Measurements from ENCODE around the gene ATP10A. TPM values are rescaled to one million over a fixed set of nuclear protein-coding genes. Genes with fewer than 3 reads are reported as not detected.
A peak's percentile ranks its signal among the peaks of the same experiment; 100 is the strongest.

The ATP10A gene
- total RNA-seq, 2 donors from 2014 or later, result 28.6 to 36.8 TPM

GRCh38 chr15:25847051-25847450, 16.1 kb downstream of the ATP10A start:
- no peak for DNase-seq
- Mint-ChIP-seq H3K36me3 (ENCODE audit: low read depth) (peaks cover 2% of the 10 kb centered on the region), H3K27me3 (no peaks in the 10 kb centered on the region), H3K27ac (peak overlapping the region; percentile 62), H3K4me3 (no peak overlapping the region), H3K4me1 (peaks cover 45% of the 10 kb centered on the region)
- no peak for ATAC-seq
- no peaks in the 10 kb centered on the region for H3K9me3 ChIP-seq (ENCODE audit: control insufficient read depth, low read length, poor library complexity, severe bottlenecking)

- Mint-ChIP-seq H3K36me3 (ENCODE audit: low read depth) (peaks cover 2% of the 10 kb centered on the region), H3K4me3 (peak overlapping the region; percentile 71), H3K27me3 (no peaks in the 10 kb centered on the region), H3K4me1 (peaks cover 41% of the 10 kb centered on the region), H3K27ac (peak overlapping the region; percentile 62)
- no peaks in the 10 kb centered on the region for H3K9me3 ChIP-seq (ENCODE audit: control insufficient read depth, low read length, poor library complexity, severe bottlenecking)
- ATAC-seq, result peak; percentile 65
- no peak for DNase-seq
Measured at GRCh38 chr15:25846377-25846776, 16.8 kb downstream of the ATP10A start.

GRCh38 chr15:25844981-25845680, 18.0 kb downstream of the ATP10A start:
- Mint-ChIP-seq H3K4me1 (peaks cover 36% of the 10 kb centered on the region), H3K27ac (no peak overlapping the region), H3K4me3 (peak overlapping the region; percentile 79), H3K36me3 (ENCODE audit: low read depth) (peaks cover 2% of the 10 kb centered on the region), H3K27me3 (no peaks in the 10 kb centered on the region)
- ATAC-seq (no peak), DNase-seq (no peak)
- H3K9me3 ChIP-seq (ENCODE audit: control insufficient read depth, low read length, poor library complexity, severe bottlenecking), result no peaks in the 10 kb centered on the region

GRCh38 chr15:25844542-25844941, 18.6 kb downstream of the ATP10A start:
- Mint-ChIP-seq H3K27ac (no peak overlapping the region), H3K4me1 (peaks cover 35% of the 10 kb centered on the region), H3K36me3 (ENCODE audit: low read depth) (peaks cover 2% of the 10 kb centered on the region), H3K27me3 (no peaks in the 10 kb centered on the region), H3K4me3 (no peak overlapping the region)
- DNase-seq (no peak), ATAC-seq (no peak)
- no peaks in the 10 kb centered on the region for H3K9me3 ChIP-seq (ENCODE audit: control insufficient read depth, low read length, poor library complexity, severe bottlenecking)

- H3K27me3 Mint-ChIP-seq, result no peaks in the 10 kb centered on the region
- ATAC-seq (no peak), DNase-seq (no peak)
- H3K4me3 Mint-ChIP-seq, result no peak overlapping the region
- no peaks in the 10 kb centered on the region for H3K9me3 ChIP-seq (ENCODE audit: control insufficient read depth, low read length, poor library complexity, severe bottlenecking)
- no peak overlapping the region for H3K27ac Mint-ChIP-seq
- peaks cover 35% of the 10 kb centered on the region for H3K4me1 Mint-ChIP-seq
- no peaks in the 10 kb centered on the region for H3K36me3 Mint-ChIP-seq (ENCODE audit: low read depth)
Measured at GRCh38 chr15:25844076-25844475, 19.1 kb downstream of the ATP10A start.

- ATAC-seq (no peak), DNase-seq (no peak)
- Mint-ChIP-seq H3K4me3 (no peak overlapping the region), H3K36me3 (ENCODE audit: low read depth) (no peaks in the 10 kb centered on the region), H3K4me1 (peaks cover 28% of the 10 kb centered on the region), H3K27me3 (no peaks in the 10 kb centered on the region), H3K27ac (peak overlapping the region; percentile 32)
- H3K9me3 ChIP-seq (ENCODE audit: control insufficient read depth, low read length, poor library complexity, severe bottlenecking), result no peaks in the 10 kb centered on the region
Measured at GRCh38 chr15:25839638-25840156, 23.4 kb downstream of the ATP10A start.

- no peak overlapping the region for H3K27ac Mint-ChIP-seq
- H3K9me3 ChIP-seq (ENCODE audit: control insufficient read depth, low read length, poor library complexity, severe bottlenecking), result no peaks in the 10 kb centered on the region
- no peaks in the 10 kb centered on the region for H3K36me3 Mint-ChIP-seq (ENCODE audit: low read depth)
- no peaks in the 10 kb centered on the region for H3K27me3 Mint-ChIP-seq
- H3K4me1 Mint-ChIP-seq, result peaks cover 28% of the 10 kb centered on the region
- DNase-seq (no peak), ATAC-seq (no peak)
- no peak overlapping the region for H3K4me3 Mint-ChIP-seq
Measured at GRCh38 chr15:25838871-25839195, 24.3 kb downstream of the ATP10A start.

- ATAC-seq (no peak), DNase-seq (no peak)
- Mint-ChIP-seq H3K36me3 (ENCODE audit: low read depth) (no peaks in the 10 kb centered on the region), H3K27me3 (no peaks in the 10 kb centered on the region), H3K4me3 (no peak overlapping the region), H3K27ac (no peak overlapping the region), H3K4me1 (peaks cover 27% of the 10 kb centered on the region)
- no peaks in the 10 kb centered on the region for H3K9me3 ChIP-seq (ENCODE audit: control insufficient read depth, low read length, poor library complexity, severe bottlenecking)
Measured at GRCh38 chr15:25838191-25838870, 24.8 kb downstream of the ATP10A start.

- no peaks in the 10 kb centered on the region for H3K9me3 ChIP-seq (ENCODE audit: control insufficient read depth, low read length, poor library complexity, severe bottlenecking)
- H3K27ac Mint-ChIP-seq, result no peak overlapping the region
- no peaks in the 10 kb centered on the region for H3K27me3 Mint-ChIP-seq
- no peak overlapping the region for H3K4me3 Mint-ChIP-seq
- peaks cover 16% of the 10 kb centered on the region for H3K4me1 Mint-ChIP-seq
- ATAC-seq (no peak), DNase-seq (no peak)
- peaks cover 2% of the 10 kb centered on the region for H3K36me3 Mint-ChIP-seq (ENCODE audit: low read depth)
Measured at GRCh38 chr15:25832158-25832557, 31.0 kb downstream of the ATP10A start.

- peaks cover 4% of the 10 kb centered on the region for H3K36me3 Mint-ChIP-seq (ENCODE audit: low read depth)
- DNase-seq, result no peak
- H3K27ac Mint-ChIP-seq, result no peak overlapping the region
- H3K9me3 ChIP-seq (ENCODE audit: control insufficient read depth, low read length, poor library complexity, severe bottlenecking), result no peaks in the 10 kb centered on the region
- H3K27me3 Mint-ChIP-seq, result no peaks in the 10 kb centered on the region
- ATAC-seq, result no peak
- H3K4me3 Mint-ChIP-seq, result no peak overlapping the region
- H3K4me1 Mint-ChIP-seq, result peaks cover 17% of the 10 kb centered on the region
Measured at GRCh38 chr15:25830844-25831451, 32.2 kb downstream of the ATP10A start.

GRCh38 chr15:25829073-25829472, 34.1 kb downstream of the ATP10A start:
- H3K9me3 ChIP-seq (ENCODE audit: control insufficient read depth, low read length, poor library complexity, severe bottlenecking), result no peaks in the 10 kb centered on the region
- Mint-ChIP-seq H3K27ac (peak overlapping the region; percentile 27), H3K36me3 (ENCODE audit: low read depth) (peaks cover 4% of the 10 kb centered on the region), H3K27me3 (no peaks in the 10 kb centered on the region), H3K4me1 (peaks cover 25% of the 10 kb centered on the region), H3K4me3 (no peak overlapping the region)
- DNase-seq (no peak), ATAC-seq (no peak)

GRCh38 chr15:25825207-25825606, 37.9 kb downstream of the ATP10A start:
- peaks cover 2% of the 10 kb centered on the region for H3K36me3 Mint-ChIP-seq (ENCODE audit: low read depth)
- no peak for ATAC-seq
- peaks cover 29% of the 10 kb centered on the region for H3K4me1 Mint-ChIP-seq
- no peaks in the 10 kb centered on the region for H3K27me3 Mint-ChIP-seq
- H3K4me3 Mint-ChIP-seq, result no peak overlapping the region
- H3K9me3 ChIP-seq (ENCODE audit: control insufficient read depth, low read length, poor library complexity, severe bottlenecking), result no peaks in the 10 kb centered on the region
- DNase-seq, result no peak
- no peak overlapping the region for H3K27ac Mint-ChIP-seq

GRCh38 chr15:25824618-25825017, 38.5 kb downstream of the ATP10A start:
- H3K36me3 Mint-ChIP-seq (ENCODE audit: low read depth), result peaks cover 2% of the 10 kb centered on the region
- H3K27me3 Mint-ChIP-seq, result no peaks in the 10 kb centered on the region
- peaks cover 29% of the 10 kb centered on the region for H3K4me1 Mint-ChIP-seq
- H3K4me3 Mint-ChIP-seq, result no peak overlapping the region
- ATAC-seq (no peak), DNase-seq (no peak)
- H3K27ac Mint-ChIP-seq, result no peak overlapping the region
- H3K9me3 ChIP-seq (ENCODE audit: control insufficient read depth, low read length, poor library complexity, severe bottlenecking), result no peaks in the 10 kb centered on the region

All from T-helper 17 cell (primary cell).